Astrocyte of the spinal cord (primary cell): Measurements from ENCODE around the gene SPOP.

Experiments
- DNase-seq: peaks from one replicate; pipeline ENCODE4 v3.0.0; 2011; ENCODE audit warnings: low read depth, low spot score
- H3K4me3 ChIP-seq: 2 replicates; pipeline ENCODE4 v1.5.1; 2011; ENCODE audit warnings: low read depth, mild to moderate bottlenecking, low read length, moderate library complexity
- in situ Hi-C: cut with HindIII; loops from 2 replicates; pipeline ENCODE4 v1.10.0; 2017; ENCODE audit warnings: low sequenced_read_pairs
- TF ChIP-seq, protein P1 (sequence below): IDR thresholded peaks from 2 replicates; pipeline ENCODE4 v1.5.1; 2012; ENCODE audit warnings: low read depth, mild to moderate bottlenecking, low read length, inconsistent platforms

Gene SPOP

DNA sequence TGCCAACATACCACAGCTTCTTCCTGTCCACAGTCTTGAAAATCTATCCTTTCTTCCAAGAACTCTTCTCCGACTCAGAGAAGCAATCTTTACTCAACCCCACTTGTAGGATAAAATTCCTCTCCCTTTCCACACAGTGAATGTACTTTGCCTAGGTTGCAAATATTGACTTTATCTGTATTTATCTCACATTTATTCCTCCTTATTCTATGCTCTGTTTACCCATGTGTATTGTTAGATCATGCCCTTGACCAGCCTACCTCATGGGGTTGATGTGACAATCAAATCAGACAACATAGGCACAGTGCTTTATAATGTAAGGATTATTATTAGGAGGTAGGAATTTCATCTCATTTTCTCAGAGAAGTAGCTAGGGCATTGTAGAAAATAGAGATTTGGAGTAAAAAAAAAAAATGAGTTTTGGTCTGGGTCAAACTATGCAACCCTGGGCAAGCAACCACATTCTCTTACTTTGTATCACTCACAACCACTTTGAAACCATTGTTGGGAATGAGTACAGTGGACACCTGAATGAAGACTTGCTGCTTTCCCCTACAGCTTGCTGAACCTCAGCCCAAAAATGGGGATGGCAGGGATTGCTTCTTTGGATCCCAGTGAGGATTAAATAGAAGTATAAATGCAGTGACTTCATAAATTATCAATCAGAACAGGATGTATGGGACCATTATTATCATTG lies 38.9 kb upstream of the SPOP start:
- TF ChIP-seq, protein P1, sequence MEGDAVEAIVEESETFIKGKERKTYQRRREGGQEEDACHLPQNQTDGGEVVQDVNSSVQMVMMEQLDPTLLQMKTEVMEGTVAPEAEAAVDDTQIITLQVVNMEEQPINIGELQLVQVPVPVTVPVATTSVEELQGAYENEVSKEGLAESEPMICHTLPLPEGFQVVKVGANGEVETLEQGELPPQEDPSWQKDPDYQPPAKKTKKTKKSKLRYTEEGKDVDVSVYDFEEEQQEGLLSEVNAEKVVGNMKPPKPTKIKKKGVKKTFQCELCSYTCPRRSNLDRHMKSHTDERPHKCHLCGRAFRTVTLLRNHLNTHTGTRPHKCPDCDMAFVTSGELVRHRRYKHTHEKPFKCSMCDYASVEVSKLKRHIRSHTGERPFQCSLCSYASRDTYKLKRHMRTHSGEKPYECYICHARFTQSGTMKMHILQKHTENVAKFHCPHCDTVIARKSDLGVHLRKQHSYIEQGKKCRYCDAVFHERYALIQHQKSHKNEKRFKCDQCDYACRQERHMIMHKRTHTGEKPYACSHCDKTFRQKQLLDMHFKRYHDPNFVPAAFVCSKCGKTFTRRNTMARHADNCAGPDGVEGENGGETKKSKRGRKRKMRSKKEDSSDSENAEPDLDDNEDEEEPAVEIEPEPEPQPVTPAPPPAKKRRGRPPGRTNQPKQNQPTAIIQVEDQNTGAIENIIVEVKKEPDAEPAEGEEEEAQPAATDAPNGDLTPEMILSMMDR: no peak
- H3K4me3 ChIP-seq: no peak overlapping the region
- DNase-seq: no peak
- in situ Hi-C loops: no loop called here

DNA sequence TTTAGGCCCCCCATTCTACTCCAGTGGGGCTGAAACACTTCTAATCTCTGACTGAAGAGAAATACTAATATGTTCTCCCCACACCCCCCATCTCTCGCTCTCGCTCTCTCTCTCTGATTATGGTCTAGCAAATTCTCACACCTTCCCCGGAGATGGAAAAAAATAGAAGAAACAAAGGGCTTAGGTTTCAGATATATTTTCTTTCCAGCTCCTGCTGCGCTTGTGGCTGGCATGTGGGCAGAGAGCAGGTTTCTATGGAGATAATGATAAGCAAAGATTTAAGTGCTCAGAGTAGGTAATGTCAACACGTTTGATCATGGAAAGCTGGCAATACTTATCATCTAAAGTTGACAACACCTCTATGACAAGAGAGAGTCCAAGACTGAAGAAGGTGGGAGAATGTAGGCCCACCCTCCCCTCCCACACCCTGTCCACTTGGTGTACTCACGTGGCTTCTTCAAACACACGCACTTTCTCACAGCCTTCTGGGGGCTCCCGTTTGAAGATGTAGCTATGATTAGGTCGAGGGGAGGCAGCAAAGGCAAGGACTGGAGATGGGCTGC lies 37.9 kb upstream of the SPOP start:
- in situ Hi-C loops: no loop called here
- TF ChIP-seq, protein P1: no peak
- no peak for DNase-seq
- H3K4me3 ChIP-seq: no peak overlapping the region

DNA sequence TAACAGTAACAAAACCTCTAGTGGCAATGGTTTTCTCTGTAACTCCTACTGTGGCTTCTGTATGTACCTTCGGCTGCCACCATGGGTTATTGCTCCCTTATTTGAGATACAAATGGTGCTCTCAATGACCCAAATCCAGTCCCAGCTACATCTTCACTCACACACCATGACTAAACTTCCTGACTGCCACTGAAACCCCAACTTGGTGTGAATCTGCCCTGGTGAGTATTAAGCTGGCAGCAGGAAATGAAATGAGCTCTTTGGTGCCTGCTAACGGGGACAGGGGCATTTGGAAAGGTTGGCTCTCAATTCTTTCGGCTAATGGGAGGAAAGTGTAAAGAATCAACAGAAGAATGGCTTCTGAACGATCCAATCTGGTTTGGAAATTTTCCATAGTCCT lies 37.3 kb upstream of the SPOP start:
- no peak for DNase-seq
- TF ChIP-seq, protein P1: no peak
- H3K4me3 ChIP-seq: no peak overlapping the region
- in situ Hi-C loops: no loop called here

DNA sequence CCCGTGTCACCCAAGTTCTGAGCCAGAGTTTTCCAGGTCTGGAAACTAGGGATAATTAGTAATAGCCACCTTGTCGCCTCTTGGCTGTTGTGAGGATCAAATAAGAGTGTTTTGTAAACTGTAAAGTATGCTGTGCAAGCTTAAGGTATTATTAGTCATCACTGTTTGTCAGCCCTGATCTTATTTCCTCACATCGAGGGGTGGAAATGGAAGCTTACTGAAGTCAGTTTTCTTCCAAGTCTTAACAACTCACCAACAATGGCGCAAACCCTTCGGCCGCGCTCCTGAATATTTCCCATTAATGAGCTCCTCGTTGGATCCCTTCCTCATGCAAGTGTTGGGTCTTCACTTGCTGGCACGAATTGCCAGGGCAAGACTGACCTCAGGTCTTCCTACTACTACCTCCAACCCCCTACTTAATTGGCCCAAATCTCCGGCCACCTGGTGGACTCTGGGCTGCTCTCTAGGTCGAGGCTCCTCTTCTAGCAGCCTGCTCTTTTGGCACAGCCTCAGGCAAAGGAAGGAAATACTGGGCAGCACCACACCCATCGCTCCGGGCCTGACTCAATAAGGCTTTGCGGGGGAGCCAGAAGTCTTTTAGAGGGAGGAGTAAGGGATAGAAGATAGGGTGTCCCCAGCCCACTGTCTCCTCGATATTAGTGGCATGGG lies 30.8 kb upstream of the SPOP start:
- no peak for DNase-seq
- TF ChIP-seq, protein P1: no peak
- in situ Hi-C loops: no loop called here
- H3K4me3 ChIP-seq: peak overlapping the region; percentile 99

DNA sequence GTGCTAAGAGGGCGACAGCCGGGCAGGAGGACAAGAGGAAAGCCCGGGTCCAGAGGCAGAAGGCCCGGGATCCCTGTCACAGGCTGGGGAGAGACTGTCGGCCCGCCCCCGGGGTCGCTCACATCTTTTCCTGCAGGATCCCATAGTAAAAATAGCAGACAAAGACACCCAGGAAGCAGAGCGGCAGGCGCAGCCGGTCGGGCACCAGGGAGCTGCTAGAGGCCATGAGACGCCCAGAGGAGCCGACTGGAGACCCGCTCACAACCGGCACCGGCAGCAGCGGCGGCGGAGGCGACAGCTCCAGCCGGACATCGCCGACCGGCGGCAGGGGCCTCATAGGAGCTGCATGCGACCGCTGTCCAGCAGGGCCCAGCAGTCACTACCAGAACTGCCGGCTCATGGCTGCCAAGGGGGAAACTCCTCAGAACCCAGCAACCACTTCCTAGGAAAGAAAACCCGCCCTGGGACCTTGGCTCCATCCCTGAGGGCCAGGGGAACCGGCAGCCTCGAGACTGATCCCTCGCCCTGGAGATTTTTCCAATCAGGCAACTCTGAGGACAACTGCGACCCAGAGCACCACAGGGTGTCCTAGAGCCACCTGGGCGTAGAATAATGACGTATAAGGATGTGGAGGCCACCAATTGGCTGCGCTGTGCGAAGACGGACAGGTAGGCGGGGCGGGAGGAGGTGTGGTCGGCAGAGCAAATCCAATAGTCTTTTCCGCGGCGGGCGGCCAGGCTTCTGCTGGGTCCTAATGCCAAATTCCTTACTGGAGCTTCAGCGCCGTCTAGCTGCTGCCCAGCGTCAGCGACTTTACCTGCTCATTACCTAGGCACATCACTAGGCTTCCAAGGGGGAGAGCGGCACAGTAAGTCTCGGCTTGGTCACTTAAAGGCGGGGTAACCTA lies 30.0 kb upstream of the SPOP start, which contains the start of gene SLC35B1:
Gene SLC35B1 (minus strand): TSS at position 357 of the 907 bp plus-strand sequence. CDS start 131 bp downstream, at position 226.
- H3K4me3 ChIP-seq: peak within 1 kb of the TSS; percentile 99
- peak; percentile 99 for DNase-seq
- in situ Hi-C loops: no loop called here
- TF ChIP-seq, protein P1: peak; percentile 96

DNA sequence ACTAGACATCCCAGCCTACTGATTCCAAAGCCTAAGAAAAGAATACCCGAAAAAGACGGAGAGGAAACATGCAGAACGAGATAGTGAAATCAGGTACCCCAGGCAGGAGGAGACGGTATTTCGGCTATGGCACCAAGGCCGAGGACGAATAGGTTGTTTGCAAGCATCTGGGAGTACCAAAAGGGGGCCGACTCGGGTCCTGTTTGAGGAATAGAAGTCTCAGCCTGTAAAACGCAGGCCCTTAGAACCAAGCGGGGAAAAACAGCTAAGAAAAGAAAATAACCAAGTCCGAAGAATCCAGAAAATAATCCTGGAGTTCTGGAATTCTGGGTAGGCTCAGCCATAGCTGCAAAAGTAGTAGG lies 29.3 kb upstream of the SPOP start:
- peak overlapping the region; percentile 99 for H3K4me3 ChIP-seq
- TF ChIP-seq, protein P1: peak; percentile 6
- in situ Hi-C loops: no loop called here
- no peak for DNase-seq
